ENCODE results near the gene SMC4. TPM values are rescaled to one million over a fixed set of nuclear protein-coding genes. Genes with fewer than 3 reads are reported as not detected.
"Not testable (repeated sequence)": the region's sequence is repeated elsewhere in the genome, so short reads cannot be mapped to it uniquely, and the experiment has no call there.

The SMC4 gene
- total RNA-seq, 1 donor from 2014 or later: 36.5 TPM

- Histone ChIP-seq H3K9me3 (ENCODE audit: control insufficient read depth in 3 of 3, low read length in 3 of 3) (peaks cover 0 to 3% (median 0%) of the 10 kb centered on the region in 3 donors), H3K4me3 (ENCODE audit: low read length in 3 of 3) (no peak overlapping the region), H3K4me1 (ENCODE audit: control insufficient read depth in 3 of 3, insufficient read depth in 3 of 3, low read length in 3 of 3) (peaks cover 9 to 12% (median 10%) of the 10 kb centered on the region in 3 donors), H3K27ac (ENCODE audit: low read depth, low read length) (no peak overlapping the region), H3K27me3 (ENCODE audit: control insufficient read depth in 3 of 3, insufficient read depth in 3 of 3, low read length in 3 of 3) (peaks cover 14 to 19% (median 18%) of the 10 kb centered on the region in 3 donors), H3K36me3 (ENCODE audit: control insufficient read depth in 3 of 3, insufficient read depth in 3 of 3, low read length in 3 of 3) (no peaks in the 10 kb centered on the region), H3K9ac (ENCODE audit: low read depth in 1 of 3, low read length in 3 of 3) (no peak overlapping the region)
Measured at GRCh38 chr3:160451602-160452001, 52.2 kb downstream of the SMC4 start.

GRCh38 chr3:160452251-160452650 is 52.8 kb downstream of the SMC4 start:
- not testable (repeated sequence) for H3K9me3 ChIP-seq (ENCODE audit: control insufficient read depth in 3 of 3, low read length in 3 of 3); H3K36me3 ChIP-seq (ENCODE audit: control insufficient read depth in 3 of 3, insufficient read depth in 3 of 3, low read length in 3 of 3); H3K27ac ChIP-seq (ENCODE audit: low read depth, low read length); H3K9ac ChIP-seq (ENCODE audit: low read depth in 1 of 3, low read length in 3 of 3); H3K4me3 ChIP-seq (ENCODE audit: low read length in 3 of 3)
- H3K27me3 ChIP-seq (ENCODE audit: control insufficient read depth in 3 of 3, insufficient read depth in 3 of 3, low read length in 3 of 3): peaks cover 12 to 17% (median 15%) of the 10 kb centered on the region in 3 donors
- peaks cover 9 to 12% (median 10%) of the 10 kb centered on the region in 3 donors for H3K4me1 ChIP-seq (ENCODE audit: control insufficient read depth in 3 of 3, insufficient read depth in 3 of 3, low read length in 3 of 3)

DNA sequence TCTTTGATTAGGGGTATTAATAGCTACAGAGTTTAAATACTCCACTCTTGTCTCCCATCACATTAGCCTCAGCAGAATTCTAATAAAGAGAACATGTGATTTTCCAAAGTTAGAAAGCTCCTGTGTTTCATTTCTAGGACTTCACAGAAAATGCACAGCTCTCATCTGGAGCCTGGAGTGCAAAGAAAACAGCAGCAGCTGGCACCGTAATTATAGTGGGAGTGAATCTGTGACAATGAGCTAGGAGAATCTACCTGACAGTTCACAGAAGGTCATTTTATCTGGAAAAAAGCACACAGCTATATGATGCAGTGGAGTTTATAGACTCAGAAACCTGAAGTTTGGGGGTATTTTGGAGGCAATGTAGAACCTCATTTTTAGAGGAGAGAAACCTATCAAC is 55.5 kb downstream of the SMC4 start:
- Histone ChIP-seq H3K4me1 (ENCODE audit: control insufficient read depth in 3 of 3, insufficient read depth in 3 of 3, low read length in 3 of 3) (peaks cover 3 to 10% (median 4%) of the 10 kb centered on the region in 3 donors), H3K9ac (ENCODE audit: low read depth in 1 of 3, low read length in 3 of 3) (no peak overlapping the region), H3K9me3 (ENCODE audit: control insufficient read depth in 3 of 3, low read length in 3 of 3) (no peaks in the 10 kb centered on the region), H3K36me3 (ENCODE audit: control insufficient read depth in 3 of 3, insufficient read depth in 3 of 3, low read length in 3 of 3) (no peaks in the 10 kb centered on the region), H3K27ac (ENCODE audit: low read depth, low read length) (no peak overlapping the region), H3K4me3 (ENCODE audit: low read length in 3 of 3) (no peak overlapping the region), H3K27me3 (ENCODE audit: control insufficient read depth in 3 of 3, insufficient read depth in 3 of 3, low read length in 3 of 3) (peaks cover 3 to 4% (median 3%) of the 10 kb centered on the region in 3 donors)

GRCh38 chr3:160455846-160456245 is 56.4 kb downstream of the SMC4 start:
- Histone ChIP-seq H3K4me1 (ENCODE audit: control insufficient read depth in 3 of 3, insufficient read depth in 3 of 3, low read length in 3 of 3) (peaks cover 0 to 1% (median 0%) of the 10 kb centered on the region in 3 donors), H3K9ac (ENCODE audit: low read depth in 1 of 3, low read length in 3 of 3) (no peak overlapping the region), H3K27me3 (ENCODE audit: control insufficient read depth in 3 of 3, insufficient read depth in 3 of 3, low read length in 3 of 3) (no peaks in the 10 kb centered on the region), H3K9me3 (ENCODE audit: control insufficient read depth in 3 of 3, low read length in 3 of 3) (no peaks in the 10 kb centered on the region), H3K36me3 (ENCODE audit: control insufficient read depth in 3 of 3, insufficient read depth in 3 of 3, low read length in 3 of 3) (no peaks in the 10 kb centered on the region), H3K4me3 (ENCODE audit: low read length in 3 of 3) (no peak overlapping the region), H3K27ac (ENCODE audit: low read depth, low read length) (no peak overlapping the region)

DNA sequence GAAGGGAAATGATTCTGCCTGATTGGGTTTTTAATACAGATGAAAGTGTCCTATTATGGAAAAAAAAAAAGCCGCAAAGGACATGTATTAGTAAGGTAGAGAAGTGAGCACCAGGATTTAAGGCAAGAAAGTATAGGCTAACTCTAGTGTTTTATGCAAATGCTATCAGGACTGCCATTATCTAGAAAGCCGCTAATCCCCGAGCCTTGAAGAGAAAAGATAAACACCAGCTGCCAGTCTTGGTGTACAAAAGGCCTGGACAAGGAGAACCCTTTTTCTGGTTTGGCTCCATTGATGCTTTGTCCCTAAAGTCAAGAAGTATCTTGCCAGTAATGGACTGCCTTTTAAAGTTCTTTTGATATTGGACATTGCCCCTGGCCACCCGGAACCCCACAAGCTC is 58.7 kb downstream of the SMC4 start:
- Histone ChIP-seq H3K9ac (ENCODE audit: low read depth in 1 of 3, low read length in 3 of 3) (no peak overlapping the region), H3K4me1 (ENCODE audit: control insufficient read depth in 3 of 3, insufficient read depth in 3 of 3, low read length in 3 of 3) (no peaks in the 10 kb centered on the region), H3K27ac (ENCODE audit: low read depth, low read length) (no peak overlapping the region), H3K4me3 (ENCODE audit: low read length in 3 of 3) (no peak overlapping the region), H3K9me3 (ENCODE audit: control insufficient read depth in 3 of 3, low read length in 3 of 3) (no peaks in the 10 kb centered on the region), H3K36me3 (ENCODE audit: control insufficient read depth in 3 of 3, insufficient read depth in 3 of 3, low read length in 3 of 3) (no peaks in the 10 kb centered on the region), H3K27me3 (ENCODE audit: control insufficient read depth in 3 of 3, insufficient read depth in 3 of 3, low read length in 3 of 3) (no peaks in the 10 kb centered on the region)

DNA sequence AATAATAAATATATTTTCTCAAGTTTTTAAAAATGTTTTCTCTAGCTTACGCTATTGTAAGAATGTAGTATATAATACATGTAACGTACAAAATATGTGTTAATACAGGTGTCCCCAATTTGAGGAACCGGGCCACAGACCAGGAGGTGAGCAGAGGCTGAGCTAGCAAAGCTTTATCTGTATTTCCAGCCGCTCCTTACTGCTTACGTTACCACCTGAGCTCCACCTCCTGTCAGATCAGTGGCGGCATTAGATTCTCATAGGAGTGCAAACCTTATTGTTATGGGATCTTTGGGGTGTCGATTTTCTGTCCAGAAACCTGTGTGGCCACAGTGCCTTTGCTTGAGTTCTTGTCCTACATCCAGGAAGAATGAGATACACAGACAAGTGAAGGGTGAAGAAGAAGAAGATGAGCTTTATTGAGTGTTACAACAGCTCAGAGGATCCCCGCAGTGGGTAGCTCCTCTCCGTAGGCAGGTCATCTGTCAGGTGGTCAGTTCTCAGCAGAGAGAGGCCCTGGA is 60.1 kb downstream of the SMC4 start:
- H3K27me3 ChIP-seq (ENCODE audit: control insufficient read depth in 3 of 3, insufficient read depth in 3 of 3, low read length in 3 of 3): no peaks in the 10 kb centered on the region
- no peak overlapping the region for H3K4me3 ChIP-seq (ENCODE audit: low read length in 3 of 3)
- no peaks in the 10 kb centered on the region for H3K4me1 ChIP-seq (ENCODE audit: control insufficient read depth in 3 of 3, insufficient read depth in 3 of 3, low read length in 3 of 3)
- no peak overlapping the region for H3K27ac ChIP-seq (ENCODE audit: low read depth, low read length)
- no peak overlapping the region for H3K9ac ChIP-seq (ENCODE audit: low read depth in 1 of 3, low read length in 3 of 3)
- H3K36me3 ChIP-seq (ENCODE audit: control insufficient read depth in 3 of 3, insufficient read depth in 3 of 3, low read length in 3 of 3): no peaks in the 10 kb centered on the region
- H3K9me3 ChIP-seq (ENCODE audit: control insufficient read depth in 3 of 3, low read length in 3 of 3): no peaks in the 10 kb centered on the region

DNA sequence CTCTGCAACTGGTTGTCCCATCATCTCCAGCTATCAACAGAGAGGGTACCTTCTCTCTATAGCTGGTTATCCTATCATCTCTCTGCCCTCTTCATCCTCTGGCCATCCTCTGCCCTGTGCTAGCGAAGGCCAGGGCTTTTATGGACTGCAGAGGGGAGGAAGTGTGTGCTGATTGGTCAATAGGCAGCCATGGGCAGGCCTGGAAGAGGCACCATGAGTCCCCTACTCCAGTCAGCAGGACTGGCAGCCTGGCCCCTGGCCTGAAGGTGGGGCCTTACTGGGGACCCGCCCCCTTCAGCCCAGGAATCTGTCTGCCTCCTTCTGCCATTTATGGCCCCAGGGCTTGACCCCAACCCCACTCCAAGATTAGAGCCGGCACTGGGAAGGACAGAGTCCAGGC is 60.6 kb downstream of the SMC4 start:
- H3K27me3 ChIP-seq (ENCODE audit: control insufficient read depth in 3 of 3, insufficient read depth in 3 of 3, low read length in 3 of 3): no peaks in the 10 kb centered on the region
- no peak overlapping the region for H3K9ac ChIP-seq (ENCODE audit: low read depth in 1 of 3, low read length in 3 of 3)
- no peaks in the 10 kb centered on the region for H3K4me1 ChIP-seq (ENCODE audit: control insufficient read depth in 3 of 3, insufficient read depth in 3 of 3, low read length in 3 of 3)
- H3K36me3 ChIP-seq (ENCODE audit: control insufficient read depth in 3 of 3, insufficient read depth in 3 of 3, low read length in 3 of 3): no peaks in the 10 kb centered on the region
- H3K4me3 ChIP-seq (ENCODE audit: low read length in 3 of 3): no peak overlapping the region
- H3K9me3 ChIP-seq (ENCODE audit: control insufficient read depth in 3 of 3, low read length in 3 of 3): no peaks in the 10 kb centered on the region
- no peak overlapping the region for H3K27ac ChIP-seq (ENCODE audit: low read depth, low read length)

DNA sequence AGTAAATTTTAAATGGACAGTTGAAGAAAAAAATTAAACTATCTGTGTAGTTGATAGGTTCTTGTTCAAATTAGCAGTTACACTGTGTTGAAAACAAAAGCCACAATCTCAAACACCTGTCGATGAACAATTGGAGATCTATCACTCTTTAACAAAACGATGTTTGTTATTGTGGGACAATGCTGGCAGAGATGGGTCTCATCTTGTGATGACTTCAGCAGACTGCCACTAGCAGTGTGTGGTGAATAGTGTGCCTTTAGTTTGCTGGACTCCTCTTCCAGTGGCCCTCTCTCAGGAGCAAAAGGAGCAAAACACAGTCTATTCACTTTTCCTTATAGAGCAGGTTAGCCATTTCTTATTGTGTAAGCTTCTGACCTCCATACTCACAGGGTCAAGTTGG is 64.9 kb downstream of the SMC4 start:
- no peaks in the 10 kb centered on the region for H3K9me3 ChIP-seq (ENCODE audit: control insufficient read depth in 3 of 3, low read length in 3 of 3)
- no peaks in the 10 kb centered on the region for H3K36me3 ChIP-seq (ENCODE audit: control insufficient read depth in 3 of 3, insufficient read depth in 3 of 3, low read length in 3 of 3)
- H3K4me1 ChIP-seq (ENCODE audit: control insufficient read depth in 3 of 3, insufficient read depth in 3 of 3, low read length in 3 of 3): no peaks in the 10 kb centered on the region
- no peaks in the 10 kb centered on the region for H3K27me3 ChIP-seq (ENCODE audit: control insufficient read depth in 3 of 3, insufficient read depth in 3 of 3, low read length in 3 of 3)
- H3K27ac ChIP-seq (ENCODE audit: low read depth, low read length): no peak overlapping the region
- no peak overlapping the region for H3K4me3 ChIP-seq (ENCODE audit: low read length in 3 of 3)
- no peak overlapping the region for H3K9ac ChIP-seq (ENCODE audit: low read depth in 1 of 3, low read length in 3 of 3)

- Histone ChIP-seq H3K9ac (ENCODE audit: low read depth in 1 of 3, low read length in 3 of 3) (no peak overlapping the region), H3K36me3 (ENCODE audit: control insufficient read depth in 3 of 3, insufficient read depth in 3 of 3, low read length in 3 of 3) (no peaks in the 10 kb centered on the region), H3K4me1 (ENCODE audit: control insufficient read depth in 3 of 3, insufficient read depth in 3 of 3, low read length in 3 of 3) (no peaks in the 10 kb centered on the region), H3K9me3 (ENCODE audit: control insufficient read depth in 3 of 3, low read length in 3 of 3) (no peaks in the 10 kb centered on the region), H3K4me3 (ENCODE audit: low read length in 3 of 3) (no peak overlapping the region), H3K27me3 (ENCODE audit: control insufficient read depth in 3 of 3, insufficient read depth in 3 of 3, low read length in 3 of 3) (no peaks in the 10 kb centered on the region), H3K27ac (ENCODE audit: low read depth, low read length) (no peak overlapping the region)
Measured at GRCh38 chr3:160464971-160465370, 65.5 kb downstream of the SMC4 start.

DNA sequence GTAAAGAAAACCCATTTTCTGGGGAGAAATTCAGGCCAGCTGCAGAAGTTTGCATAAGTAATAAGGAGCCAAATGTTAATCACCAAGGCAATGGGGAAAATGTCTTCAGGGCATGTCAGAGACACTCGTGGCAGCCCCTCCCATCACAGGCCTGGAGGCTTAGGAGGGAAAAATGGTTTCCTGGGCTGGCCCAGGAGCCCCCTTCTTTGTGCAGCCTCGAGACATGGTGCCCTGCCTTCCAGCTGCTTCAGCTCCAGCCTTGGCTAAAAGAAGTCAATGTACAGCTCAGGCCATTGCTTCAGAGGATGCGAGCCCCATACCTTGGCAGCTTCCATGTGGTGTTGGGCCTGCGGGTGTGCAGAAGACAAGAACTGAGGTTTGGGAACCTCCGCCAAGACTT is 70.7 kb downstream of the SMC4 start:
- Histone ChIP-seq H3K9me3 (ENCODE audit: control insufficient read depth in 3 of 3, low read length in 3 of 3) (peaks cover 0 to 3% (median 0%) of the 10 kb centered on the region in 3 donors), H3K4me1 (ENCODE audit: control insufficient read depth in 3 of 3, insufficient read depth in 3 of 3, low read length in 3 of 3) (no peaks in the 10 kb centered on the region), H3K27ac (ENCODE audit: low read depth, low read length) (no peak overlapping the region), H3K27me3 (ENCODE audit: control insufficient read depth in 3 of 3, insufficient read depth in 3 of 3, low read length in 3 of 3) (peaks cover 0 to 4% (median 0%) of the 10 kb centered on the region in 3 donors), H3K4me3 (ENCODE audit: low read length in 3 of 3) (no peak overlapping the region), H3K9ac (ENCODE audit: low read depth in 1 of 3, low read length in 3 of 3) (no peak overlapping the region), H3K36me3 (ENCODE audit: control insufficient read depth in 3 of 3, insufficient read depth in 3 of 3, low read length in 3 of 3) (no peaks in the 10 kb centered on the region)

All from skeletal muscle tissue (tissue), 4 donors.